Measurements from ENCODE around the gene RELN. TPM values are rescaled to one million over a fixed set of nuclear protein-coding genes. Genes with fewer than 3 reads are reported as not detected.
"Not testable (repeated sequence)": the region's sequence is repeated elsewhere in the genome, so short reads cannot be mapped to it uniquely, and the experiment has no call there.

RELN gene
- 168 TPM for total RNA-seq

DNA sequence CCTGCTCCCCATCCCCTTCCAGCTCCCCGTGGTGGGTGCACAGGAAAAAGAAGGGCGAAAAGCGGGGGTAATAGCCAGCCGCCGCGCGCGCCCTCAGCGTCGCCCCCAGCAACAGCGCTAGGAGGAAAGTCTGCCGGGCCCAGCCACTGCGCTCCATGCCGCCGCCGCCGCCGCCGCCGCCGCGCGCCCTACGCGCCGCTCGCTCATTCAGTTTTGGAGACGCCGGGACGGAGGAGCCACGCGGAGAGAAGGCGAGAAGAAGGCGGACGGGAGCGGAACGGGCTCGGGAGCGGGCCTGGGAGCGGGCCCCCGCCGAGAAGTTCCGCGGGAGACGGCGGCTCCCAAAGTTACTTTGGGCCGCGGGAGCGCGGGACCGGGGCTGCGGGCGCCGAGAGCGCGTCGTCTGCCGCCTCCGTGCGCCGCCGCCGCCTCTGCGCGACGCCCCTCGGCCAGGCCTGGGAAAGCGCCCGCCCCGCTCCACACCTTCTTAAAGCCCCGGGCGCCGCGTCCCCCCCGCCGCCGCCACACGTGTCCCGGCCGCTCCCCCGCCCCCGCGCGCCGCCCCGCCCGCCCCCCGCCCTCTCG, at the start of gene RELN:
RELN (minus strand) TSS at position 459 of the 585 bp plus-strand sequence; CDS start at position 157, 302 bp downstream.
- ATAC-seq (no peak), DNase-seq (ENCODE audit: low spot score) (peak; percentile 74)
- intact Hi-C loops (cut with DNase I), result no loop called here

DNA sequence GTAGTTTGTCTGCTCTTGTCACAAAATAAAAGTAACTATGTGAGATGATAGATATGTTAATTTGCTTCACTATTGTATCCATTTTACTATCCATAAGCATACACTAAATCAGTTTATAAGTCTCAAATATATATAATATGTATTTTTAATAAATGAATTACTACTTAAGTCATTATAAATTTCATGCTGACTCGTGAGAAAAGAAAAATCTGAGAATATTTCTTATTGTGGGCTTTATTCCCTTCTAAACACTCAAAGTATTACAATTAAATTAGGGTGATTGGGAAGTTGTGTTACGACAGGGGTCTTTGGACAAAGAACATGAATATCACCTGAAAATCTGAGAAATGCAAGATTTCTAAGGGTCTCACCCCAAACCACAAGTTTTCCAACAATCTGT, 48.7 kb upstream of the RELN start:
- intact Hi-C loops (cut with DNase I), result no loop called here
- no peak for ATAC-seq
- no peak for DNase-seq (ENCODE audit: low spot score)

- intact Hi-C loops (cut with DNase I), result not testable (repeated sequence)
Observed at GRCh38 chr7:104036889-104037288, 47.4 kb upstream of the RELN start.

DNA sequence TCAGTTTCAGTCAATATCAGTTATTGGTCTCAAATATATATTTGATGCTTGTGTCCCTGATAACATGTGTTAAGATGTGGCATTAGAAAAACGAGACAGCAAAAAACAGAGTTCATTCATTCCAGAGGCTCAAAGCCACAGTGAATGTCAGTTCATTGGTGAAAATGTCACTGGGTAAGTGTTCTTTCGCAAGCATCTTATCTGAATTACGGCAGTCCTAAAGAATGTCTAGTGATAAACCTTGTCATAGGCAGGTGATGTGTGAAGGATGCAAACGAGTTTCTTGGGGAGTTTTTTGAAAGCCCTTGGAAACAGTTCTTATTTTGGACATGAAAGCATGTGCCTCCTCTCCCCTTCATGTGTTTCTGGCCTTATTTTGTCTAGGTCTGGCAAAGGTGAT, 45.9 kb upstream of the RELN start:
- DNase-seq (ENCODE audit: low spot score) (no peak), ATAC-seq (no peak)
- intact Hi-C loops (cut with DNase I), result no loop called here

More at GRCh38 chr7:104036889-104037288, 47.4 kb upstream of the RELN start:
- not testable (repeated sequence) for DNase-seq (ENCODE audit: low spot score); ATAC-seq

GRCh38 chr7:104034679-104035078, 45.2 kb upstream of the RELN start:
- intact Hi-C loops (cut with DNase I), result no loop called here
- ATAC-seq (no peak), DNase-seq (ENCODE audit: low spot score) (no peak)

DNA sequence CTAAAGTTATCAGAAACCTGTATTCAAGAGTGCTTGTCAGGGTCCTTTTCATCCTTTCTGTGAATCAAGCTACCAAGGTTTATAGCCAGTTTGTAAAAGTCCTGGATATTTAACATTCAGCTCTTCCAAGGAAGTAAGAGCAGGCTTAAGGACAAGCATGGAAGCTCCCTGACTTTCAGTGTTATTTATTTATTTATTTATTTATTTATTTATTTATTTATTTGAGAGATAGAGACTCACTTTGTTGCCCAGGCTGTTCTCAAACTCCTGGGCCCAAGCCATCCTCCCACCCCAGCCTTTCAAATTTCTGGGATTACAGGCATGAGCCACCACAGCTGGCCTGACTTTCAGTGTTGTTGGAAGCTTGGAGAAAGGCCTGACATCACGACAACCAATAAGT, 44.4 kb upstream of the RELN start:
- ATAC-seq (no peak), DNase-seq (ENCODE audit: low spot score) (no peak)
- intact Hi-C loops (cut with DNase I), result no loop called here

DNA sequence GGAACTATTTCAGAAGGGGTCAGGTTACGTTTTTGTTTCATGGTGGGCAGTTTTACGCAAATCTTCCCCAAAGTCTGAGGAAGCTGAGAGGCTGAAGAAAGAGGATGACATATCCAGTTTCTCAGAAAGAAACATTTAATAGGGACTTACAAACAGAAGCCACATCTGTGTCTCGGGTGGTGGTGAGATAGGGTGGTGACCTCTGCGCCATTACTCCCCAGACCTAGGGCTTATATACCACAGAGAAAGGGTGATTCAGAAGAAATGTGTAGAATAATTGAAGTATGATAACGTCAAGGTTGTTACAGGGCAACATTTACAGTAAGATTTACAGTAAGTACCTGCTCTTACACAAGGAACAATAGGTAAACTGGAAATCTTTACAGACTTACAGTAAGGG, 43.0 kb upstream of the RELN start:
- ATAC-seq (no peak), DNase-seq (ENCODE audit: low spot score) (no peak)
- intact Hi-C loops (cut with DNase I), result no loop called here

DNA sequence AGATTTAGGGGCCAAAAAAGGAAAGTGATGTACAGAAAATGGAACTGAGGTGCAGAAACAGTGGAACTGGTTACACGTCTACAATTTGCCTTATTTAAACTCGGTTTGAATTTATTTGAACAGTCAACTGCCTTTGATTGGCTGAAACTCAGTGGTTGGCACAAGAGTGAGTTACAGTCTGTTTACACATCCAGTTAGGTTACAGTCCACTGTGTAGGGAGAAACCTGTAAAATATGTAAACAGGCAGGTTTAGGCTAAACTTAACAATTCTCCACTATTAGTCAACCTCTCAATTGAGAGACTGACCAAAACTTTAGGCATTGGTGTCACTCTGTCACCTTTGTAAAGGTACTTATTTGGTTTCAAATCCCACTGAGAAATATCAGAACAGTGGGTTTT, 40.3 kb upstream of the RELN start:
- no peak for ATAC-seq

DNA sequence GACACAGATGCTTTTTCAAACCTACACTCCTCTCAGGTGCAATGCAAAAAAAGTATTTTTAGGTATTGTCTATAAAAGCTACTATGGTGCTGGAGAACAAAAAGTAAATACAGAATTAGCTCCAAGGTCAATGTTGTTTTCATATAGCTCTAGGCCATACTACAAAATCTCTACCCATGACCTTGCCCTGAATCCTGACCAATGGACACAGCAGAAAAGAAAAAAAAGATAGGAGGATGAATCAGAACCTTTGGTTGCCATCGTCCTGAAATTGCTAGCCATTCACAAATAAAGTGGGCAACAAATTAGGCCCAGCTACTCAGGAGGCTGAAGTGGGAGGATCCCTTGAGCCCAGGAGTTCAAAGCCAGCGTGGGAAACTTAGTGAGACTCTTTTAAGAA, 35.2 kb upstream of the RELN start:
- intact Hi-C loops (cut with DNase I), result no loop called here
- DNase-seq (ENCODE audit: low spot score) (no peak), ATAC-seq (no peak)

More for the DNA sequence above, 40.3 kb upstream of the RELN start:
- intact Hi-C loops (cut with DNase I), result no loop called here
- no peak for DNase-seq (ENCODE audit: low spot score)

GRCh38 chr7:104023100-104023499, 33.6 kb upstream of the RELN start:
- intact Hi-C loops (cut with DNase I), result no loop called here
- ATAC-seq (no peak), DNase-seq (ENCODE audit: low spot score) (no peak)

DNA sequence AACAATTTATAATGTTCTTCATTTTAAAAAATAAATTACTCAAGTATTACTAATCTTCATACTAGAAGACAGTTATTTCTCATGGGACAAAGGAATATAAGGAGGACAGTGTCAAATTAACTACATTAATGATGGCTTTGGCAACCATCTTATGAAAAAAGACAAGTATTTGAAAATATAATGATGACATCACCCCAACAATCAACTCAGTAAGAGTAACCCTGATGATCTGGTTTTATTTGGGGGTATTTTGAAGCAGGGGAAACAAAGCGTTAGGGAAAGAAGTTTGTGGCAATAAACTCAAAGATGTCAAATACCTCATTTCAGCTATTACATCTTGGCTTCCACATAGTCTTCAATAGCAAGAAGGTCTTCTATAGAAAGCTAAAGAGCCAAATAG, 29.0 kb upstream of the RELN start:
- DNase-seq (ENCODE audit: low spot score) (no peak), ATAC-seq (no peak)
- intact Hi-C loops (cut with DNase I), result no loop called here

DNA sequence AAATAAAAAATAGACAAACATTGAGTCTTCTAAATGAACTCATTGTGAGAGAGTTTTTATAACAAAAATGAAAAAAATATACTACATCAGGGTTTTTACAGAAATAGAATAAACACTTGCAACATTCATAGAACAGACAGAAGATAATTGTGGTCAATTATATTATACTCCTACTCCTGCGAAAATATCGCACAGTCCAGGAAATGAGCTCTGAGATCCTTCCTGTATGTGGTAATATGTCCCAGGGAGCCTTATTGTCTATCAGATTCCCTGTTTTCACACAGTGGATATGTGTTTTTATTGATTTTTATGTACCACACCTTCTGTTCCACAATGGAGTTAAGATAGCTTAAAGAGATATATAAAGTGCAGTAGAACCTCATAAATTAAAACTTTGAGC, 27.5 kb upstream of the RELN start:
- ATAC-seq (no peak), DNase-seq (ENCODE audit: low spot score) (no peak)
- intact Hi-C loops (cut with DNase I), result no loop called here

- ATAC-seq (no peak), DNase-seq (ENCODE audit: low spot score) (no peak)
- intact Hi-C loops (cut with DNase I), result no loop called here
Observed at GRCh38 chr7:104012835-104013234, 23.4 kb upstream of the RELN start.

GRCh38 chr7:104011829-104012228, 22.4 kb upstream of the RELN start:
- ATAC-seq (no peak), DNase-seq (ENCODE audit: low spot score) (no peak)
- intact Hi-C loops (cut with DNase I), result no loop called here

DNA sequence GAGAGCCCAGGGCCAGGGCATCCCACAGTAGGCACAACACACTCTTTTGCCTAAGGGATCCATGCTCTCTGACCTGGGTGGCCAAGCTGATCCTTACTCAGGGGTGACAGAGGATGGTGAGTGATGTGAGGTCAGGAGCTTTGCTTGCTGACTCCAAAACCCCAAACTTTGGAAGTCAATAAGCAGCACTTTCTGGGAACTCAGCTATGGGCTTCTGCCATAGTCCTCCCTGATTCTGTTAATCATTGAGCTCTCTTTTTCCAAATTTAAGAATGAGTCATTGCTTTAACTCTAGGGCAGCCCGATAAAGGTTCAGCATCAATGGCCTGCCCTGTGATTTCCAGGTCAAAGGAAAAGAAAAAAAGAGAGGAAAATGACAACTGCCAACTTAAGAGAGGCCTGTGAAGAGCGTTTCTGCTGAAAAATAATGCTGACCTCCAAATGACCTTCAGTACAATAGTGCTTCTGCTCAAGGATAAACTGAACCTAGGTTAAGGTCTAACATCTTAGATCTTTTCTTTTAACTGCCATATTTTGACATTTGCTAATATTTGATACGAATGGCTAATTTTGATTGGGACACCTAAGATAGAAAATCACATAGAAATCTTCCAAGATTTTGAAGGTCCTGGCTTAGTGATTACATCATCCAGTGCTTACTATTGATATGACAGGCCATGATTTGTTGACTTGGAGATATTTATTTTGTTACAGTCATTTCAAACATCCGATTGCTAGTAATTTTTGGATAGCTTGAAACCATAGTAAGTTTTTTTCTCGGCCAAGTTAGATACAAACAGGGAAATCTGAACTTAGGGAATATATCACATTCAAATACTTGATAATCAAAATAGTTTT, 20.8 kb upstream of the RELN start:
- ATAC-seq (no peak), DNase-seq (ENCODE audit: low spot score) (no peak)
- intact Hi-C loops (cut with DNase I), result no loop called here

- ATAC-seq (no peak), DNase-seq (ENCODE audit: low spot score) (no peak)
- intact Hi-C loops (cut with DNase I), result no loop called here
Observed at GRCh38 chr7:104008107-104008506, 18.6 kb upstream of the RELN start.

GRCh38 chr7:104007614-104008013, 18.2 kb upstream of the RELN start:
- ATAC-seq (no peak), DNase-seq (ENCODE audit: low spot score) (no peak)
- intact Hi-C loops (cut with DNase I), result no loop called here

DNA sequence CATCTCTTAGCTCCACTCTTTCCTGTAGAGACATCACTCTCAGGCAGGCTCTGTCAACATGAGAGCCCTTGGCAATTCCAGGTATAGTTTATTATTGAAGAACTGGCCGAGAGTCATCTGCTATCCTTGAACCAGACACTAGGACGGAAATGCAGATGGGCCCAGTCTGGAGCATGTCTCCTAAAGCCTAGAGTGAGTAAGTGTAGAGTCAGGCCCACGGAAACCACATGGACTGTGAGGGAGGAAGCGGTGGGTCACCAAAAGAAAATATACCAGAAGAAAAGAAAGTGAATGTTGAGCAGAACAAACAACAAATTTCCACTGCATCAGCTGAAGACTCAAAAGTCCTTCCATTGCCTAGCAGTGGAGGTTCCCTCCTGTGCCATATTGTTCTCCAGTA, 15.7 kb upstream of the RELN start:
- ATAC-seq, result no peak
- DNase-seq (ENCODE audit: low spot score), result no peak
- intact Hi-C loops (cut with DNase I), result no loop called here

DNA sequence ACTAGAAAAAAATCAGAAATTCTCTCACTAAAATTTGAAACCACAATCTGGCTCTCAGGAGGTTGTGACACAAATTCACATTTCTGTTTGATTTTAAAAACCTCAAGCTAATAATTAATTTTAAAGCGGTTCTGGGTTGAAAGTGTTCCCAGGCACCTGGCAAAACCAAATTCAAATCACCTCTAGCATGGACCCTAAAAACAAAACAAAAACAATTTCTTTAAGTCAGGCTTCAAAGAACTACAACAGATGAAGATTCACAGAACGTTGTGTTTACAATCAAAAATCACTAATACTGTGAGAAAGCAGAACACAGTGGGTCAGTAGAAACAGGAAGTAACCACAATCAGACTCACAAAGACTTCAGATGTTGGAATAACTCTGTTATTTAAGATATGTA, 7.2 kb upstream of the RELN start:
- DNase-seq (ENCODE audit: low spot score), result no peak
- intact Hi-C loops (cut with DNase I), result no loop called here
- no peak for ATAC-seq

DNA sequence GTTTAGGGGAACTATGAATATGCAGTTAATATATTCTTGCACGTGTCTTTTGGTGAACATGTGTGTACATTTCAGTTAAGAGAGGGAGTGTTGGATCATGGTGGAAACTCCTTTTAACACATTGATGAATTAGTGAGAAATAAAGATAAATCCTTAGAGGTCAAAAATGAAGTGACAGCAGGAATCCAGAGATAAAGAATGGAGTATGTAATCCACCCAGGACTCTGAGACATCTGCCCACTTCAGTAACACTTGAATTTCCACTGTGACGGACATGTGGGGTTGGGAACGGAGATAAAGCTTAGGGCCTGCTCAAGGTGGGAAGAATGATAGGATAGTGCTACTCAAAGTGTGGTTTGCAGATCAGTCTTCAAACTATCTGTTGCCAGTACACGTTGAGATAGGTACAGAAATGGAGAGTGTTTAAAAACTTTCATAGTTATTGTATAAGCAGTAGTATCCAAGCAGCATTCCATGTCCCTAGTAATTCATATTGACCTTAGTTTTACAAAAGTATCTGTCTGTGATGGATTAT, 6.6 kb upstream of the RELN start:
- intact Hi-C loops (cut with DNase I), result no loop called here
- no peak for ATAC-seq
- DNase-seq (ENCODE audit: low spot score), result no peak
